Duodenal mucosa (tissue), 2 donors: ENCODE results near the gene CMTM6.
"Not testable (repeated sequence)": the region's sequence is repeated elsewhere in the genome, so short reads cannot be mapped to it uniquely, and the experiment has no call there.

Source experiments
- H3K27ac ChIP-seq: one replicate; pipeline ENCODE4 v1.7.0; 2013; ENCODE audit warnings: low read depth, low read length
- H3K27me3 ChIP-seq, 2 donors: one replicate each; pipeline ENCODE4 v1.7.0; 2013; ENCODE audit warnings: low read length in 2 of 2, control low read depth in 1 of 2; ENCODE audit not compliant: insufficient read depth in 2 of 2, control insufficient read depth in 1 of 2
- H3K36me3 ChIP-seq, 2 donors: one replicate each; pipeline ENCODE4 v1.7.0; 2013; ENCODE audit warnings: low read length in 2 of 2, control low read depth in 1 of 2; ENCODE audit not compliant: insufficient read depth in 2 of 2, control insufficient read depth in 1 of 2
- H3K4me1 ChIP-seq, 2 donors: one replicate each; pipeline ENCODE4 v1.7.0; 2013; ENCODE audit warnings: low read length in 2 of 2, control low read depth in 1 of 2; ENCODE audit not compliant: insufficient read depth in 2 of 2, control insufficient read depth in 1 of 2
- H3K4me3 ChIP-seq, 2 donors: one replicate each; pipeline ENCODE4 v1.7.0; 2013; ENCODE audit warnings: low read length in 2 of 2, low read depth in 1 of 2
- H3K9ac ChIP-seq, 2 donors: one replicate each; pipeline ENCODE4 v1.7.0; 2013; ENCODE audit warnings: low read length in 2 of 2, low read depth in 1 of 2
- H3K9me3 ChIP-seq, 2 donors: one replicate each; pipeline ENCODE4 v1.7.0; 2013; ENCODE audit warnings: low read length in 2 of 2, control low read depth in 1 of 2; ENCODE audit not compliant: control insufficient read depth in 1 of 2

CMTM6 gene

DNA sequence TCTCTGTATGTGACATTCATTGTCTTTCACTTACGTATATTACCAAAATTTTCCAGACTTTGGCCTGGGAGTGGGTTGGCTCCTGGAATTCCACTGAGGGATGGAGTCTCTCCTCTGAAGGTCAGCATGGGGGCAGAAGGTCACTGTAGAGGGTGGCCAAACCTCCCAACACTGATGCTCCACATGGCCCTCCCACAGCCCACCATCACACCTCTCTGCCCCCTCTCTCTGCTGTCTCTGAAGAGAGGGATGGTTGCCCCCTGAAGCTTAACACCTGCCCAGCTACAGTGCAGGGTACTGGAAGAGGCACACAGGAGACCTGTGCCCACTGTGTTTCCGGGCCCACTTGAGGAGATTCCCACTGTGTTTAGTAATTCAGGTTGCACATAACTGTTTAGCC, 52.2 kb downstream of the CMTM6 start:
- H3K9me3 ChIP-seq, result no peaks in the 10 kb centered on the region
- no peak overlapping the region for H3K4me3 ChIP-seq
- no peak overlapping the region for H3K9ac ChIP-seq
- H3K4me1 ChIP-seq, result peaks cover 0 to 7% of the 10 kb centered on the region in 2 donors
- H3K27me3 ChIP-seq, result no peaks in the 10 kb centered on the region
- peaks cover 0 to 5% of the 10 kb centered on the region in 2 donors for H3K36me3 ChIP-seq
- H3K27ac ChIP-seq, result no peak overlapping the region

GRCh38 chr3:32449691-32450090, 53.0 kb downstream of the CMTM6 start:
- H3K27me3 ChIP-seq, result no peaks in the 10 kb centered on the region

GRCh38 chr3:32448686-32449474, 53.8 kb downstream of the CMTM6 start:
- H3K9me3 ChIP-seq, result no peaks in the 10 kb centered on the region
- H3K36me3 ChIP-seq, result peaks cover 0 to 5% of the 10 kb centered on the region in 2 donors
- no peak overlapping the region for H3K9ac ChIP-seq
- H3K4me1 ChIP-seq, result no peaks in the 10 kb centered on the region
- no peaks in the 10 kb centered on the region for H3K27me3 ChIP-seq
- no peak overlapping the region for H3K4me3 ChIP-seq
- no peak overlapping the region for H3K27ac ChIP-seq

More at GRCh38 chr3:32449691-32450090, 53.0 kb downstream of the CMTM6 start:
- Histone ChIP-seq H3K36me3 (peaks cover 0 to 5% of the 10 kb centered on the region in 2 donors), H3K4me3 (no peak overlapping the region), H3K9me3 (no peaks in the 10 kb centered on the region), H3K4me1 (no peaks in the 10 kb centered on the region), H3K27ac (no peak overlapping the region), H3K9ac (no peak overlapping the region)

DNA sequence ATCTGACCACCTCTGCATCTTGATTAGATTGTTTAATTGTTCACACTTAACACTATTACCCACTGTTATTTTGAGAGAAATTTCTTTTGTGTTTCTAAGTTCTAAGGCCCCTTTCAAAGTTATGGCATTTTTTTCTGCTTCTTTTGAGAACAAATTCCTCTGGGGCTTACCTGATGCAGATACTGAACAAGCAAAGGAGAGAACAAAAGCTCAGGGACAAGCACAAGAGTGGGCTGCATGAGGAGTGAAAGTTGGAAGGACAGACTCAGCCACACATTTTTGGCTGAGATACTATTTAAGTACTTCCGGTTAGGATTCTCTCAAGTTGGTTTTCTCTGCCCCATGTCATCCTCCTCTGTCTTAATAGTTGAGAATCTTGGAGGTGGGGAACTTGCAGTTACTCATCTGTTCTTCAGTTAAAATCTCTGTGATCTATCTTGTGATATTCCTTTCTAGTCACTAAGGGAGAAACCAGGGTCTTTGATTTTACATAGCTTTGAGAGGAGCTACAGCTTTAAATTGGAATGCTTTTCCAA, 54.7 kb downstream of the CMTM6 start:
- H3K9ac ChIP-seq, result no peak overlapping the region
- no peaks in the 10 kb centered on the region for H3K27me3 ChIP-seq
- no peak overlapping the region for H3K27ac ChIP-seq
- no peak overlapping the region for H3K4me3 ChIP-seq
- peaks cover 0 to 5% of the 10 kb centered on the region in 2 donors for H3K36me3 ChIP-seq
- no peaks in the 10 kb centered on the region for H3K9me3 ChIP-seq
- H3K4me1 ChIP-seq, result no peaks in the 10 kb centered on the region

- Histone ChIP-seq H3K36me3 (no peaks in the 10 kb centered on the region), H3K9me3 (no peaks in the 10 kb centered on the region), H3K4me3 (no peak overlapping the region), H3K4me1 (peaks cover 0 to 5% of the 10 kb centered on the region in 2 donors), H3K27ac (no peak overlapping the region), H3K9ac (no peak overlapping the region), H3K27me3 (no peaks in the 10 kb centered on the region)
These were observed 59.2 kb downstream of the CMTM6 start for GRCh38 chr3:32443478-32443877.

GRCh38 chr3:32442766-32443165, 59.9 kb downstream of the CMTM6 start:
- peaks cover 0 to 6% of the 10 kb centered on the region in 2 donors for H3K4me1 ChIP-seq
- no peak overlapping the region for H3K27ac ChIP-seq
- no peak overlapping the region for H3K9ac ChIP-seq
- H3K36me3 ChIP-seq, result no peaks in the 10 kb centered on the region
- no peak overlapping the region for H3K4me3 ChIP-seq
- H3K27me3 ChIP-seq, result no peaks in the 10 kb centered on the region
- H3K9me3 ChIP-seq, result no peaks in the 10 kb centered on the region

DNA sequence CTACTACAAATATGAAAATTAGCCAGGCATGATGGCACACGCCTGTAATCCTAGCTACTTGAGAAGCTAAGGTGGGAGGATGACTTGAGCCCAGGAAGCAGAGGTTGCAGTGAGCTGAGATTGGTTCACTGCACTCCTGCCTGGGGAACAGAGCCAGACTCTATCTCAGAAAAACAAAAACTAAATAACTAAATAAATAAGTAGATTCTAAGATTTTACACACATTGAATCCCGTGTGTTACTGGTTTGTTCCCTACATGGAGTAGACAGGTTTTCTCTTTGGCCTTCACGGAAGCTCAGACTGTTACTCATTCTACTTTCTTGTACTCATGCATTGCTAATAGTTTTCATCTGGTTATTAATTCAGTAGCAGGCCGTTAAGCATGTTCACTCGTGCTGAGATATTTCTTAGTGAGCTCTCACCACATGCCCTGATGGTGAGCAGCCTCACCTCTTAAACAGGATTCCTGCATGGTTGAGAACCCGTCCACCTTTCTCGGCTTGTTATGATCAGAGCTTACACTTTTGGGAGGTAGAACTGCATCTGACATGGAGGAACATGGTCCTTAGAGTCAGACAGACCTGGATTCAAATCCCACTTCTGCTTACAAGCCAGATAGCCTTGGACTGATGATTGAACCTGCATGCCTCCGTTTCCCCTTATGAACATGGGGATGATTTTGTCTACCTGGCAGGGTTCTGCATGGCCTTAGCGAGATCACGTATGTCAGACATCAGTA, 61.9 kb downstream of the CMTM6 start:
- no peaks in the 10 kb centered on the region for H3K9me3 ChIP-seq
- no peak overlapping the region for H3K4me3 ChIP-seq
- no peaks in the 10 kb centered on the region for H3K36me3 ChIP-seq
- no peak overlapping the region for H3K27ac ChIP-seq
- no peaks in the 10 kb centered on the region for H3K27me3 ChIP-seq
- peaks cover 0 to 6% of the 10 kb centered on the region in 2 donors for H3K4me1 ChIP-seq
- H3K9ac ChIP-seq, result no peak overlapping the region

DNA sequence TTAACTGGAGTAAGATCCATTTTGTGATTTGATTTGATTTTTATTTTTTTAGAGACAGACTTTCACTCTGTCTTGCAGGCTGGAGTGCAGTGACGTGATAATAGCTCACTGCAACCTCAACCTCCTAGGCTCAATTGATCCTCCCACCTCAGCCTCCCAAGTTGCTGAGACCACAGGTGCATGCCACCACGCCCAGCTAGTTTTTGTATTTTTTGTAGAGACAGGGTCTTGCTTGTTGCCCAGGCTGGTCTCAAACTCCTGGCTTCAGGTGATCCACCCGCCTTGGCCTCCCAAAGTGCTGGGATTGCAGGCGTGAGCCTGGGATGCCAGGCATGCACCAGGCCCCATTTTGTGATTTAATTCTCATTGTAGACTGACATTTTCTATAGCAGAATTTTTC, 63.2 kb downstream of the CMTM6 start:
- H3K9me3 ChIP-seq, H3K4me3 ChIP-seq, H3K9ac ChIP-seq, H3K4me1 ChIP-seq, H3K36me3 ChIP-seq, H3K27me3 ChIP-seq, H3K27ac ChIP-seq: not testable (repeated sequence)

- no peak overlapping the region for H3K4me3 ChIP-seq
- H3K4me1 ChIP-seq, result peaks cover 0 to 6% of the 10 kb centered on the region in 2 donors
- H3K27ac ChIP-seq, result no peak overlapping the region
- no peaks in the 10 kb centered on the region for H3K27me3 ChIP-seq
- no peaks in the 10 kb centered on the region for H3K36me3 ChIP-seq
- H3K9me3 ChIP-seq, result no peaks in the 10 kb centered on the region
- H3K9ac ChIP-seq, result no peak overlapping the region
These were observed 63.9 kb downstream of the CMTM6 start for GRCh38 chr3:32438596-32439344.

GRCh38 chr3:32437896-32438295, 64.8 kb downstream of the CMTM6 start:
- Histone ChIP-seq H3K9ac (no peak overlapping the region), H3K27ac (no peak overlapping the region), H3K9me3 (no peaks in the 10 kb centered on the region), H3K36me3 (no peaks in the 10 kb centered on the region), H3K27me3 (no peaks in the 10 kb centered on the region), H3K4me1 (peaks cover 6 to 7% of the 10 kb centered on the region in 2 donors), H3K4me3 (no peak overlapping the region)
